ENCODE data around the gene BCAM. TPM values are rescaled to one million over a fixed set of nuclear protein-coding genes. Genes with fewer than 3 reads are reported as not detected.

BCAM gene
- total RNA-seq, 1 donor = not detected

Other genes with a start within 250 kb of the BCAM start
- not detected for gene IGSF23, start 195.5 kb upstream of the BCAM start, total RNA-seq
- 4.5 TPM for gene PVR, start 165.2 kb upstream of the BCAM start, total RNA-seq
- 0.63 TPM for gene CEACAM19, start 137.6 kb upstream of the BCAM start, total RNA-seq
- gene CEACAM16, start 110.0 kb upstream of the BCAM start, total RNA-seq = not detected
- 33.0 TPM for gene BCL3, start 60.4 kb upstream of the BCAM start, total RNA-seq
- gene CBLC, start 31.2 kb upstream of the BCAM start, total RNA-seq = not detected
- 22.1 TPM for gene NECTIN2, start 37.2 kb downstream of the BCAM start, total RNA-seq
- 23.4 TPM for gene TOMM40, start 82.2 kb downstream of the BCAM start, total RNA-seq
- 0.94 TPM for gene APOE, start 96.7 kb downstream of the BCAM start, total RNA-seq
- not detected for gene APOC1, start 105.5 kb downstream of the BCAM start, total RNA-seq
- gene APOC4, start 133.1 kb downstream of the BCAM start, total RNA-seq = not detected
- gene APOC2, start 136.9 kb downstream of the BCAM start, total RNA-seq = not detected
- gene CLPTM1, start 146.3 kb downstream of the BCAM start, total RNA-seq = 29.1 TPM
- gene RELB, start 192.4 kb downstream of the BCAM start, total RNA-seq = 42.9 TPM
- 49.4 TPM for gene CLASRP, start 229.9 kb downstream of the BCAM start, total RNA-seq

Data from mononuclear cell (primary cell).